Stimulated activated CD4-positive, alpha-beta T cell treated with anti-CD3 and anti-CD28 coated beads, TNF-alpha, amount 100 ng/mL, for 1 hour (primary cell): ENCODE results near the gene RASSF8.

ENCODE experiments used
- DNase-seq, 3 donors: peaks; one replicate each; pipeline ENCODE4 v3.0.0-alpha.2; 2020; ENCODE audit warnings: low read depth in 3 of 3, low spot score in 1 of 3

The RASSF8 gene

GRCh38 chr12:26100666-26101349 lies 142.3 kb downstream of the RASSF8 start:
- no peak for DNase-seq

DNA sequence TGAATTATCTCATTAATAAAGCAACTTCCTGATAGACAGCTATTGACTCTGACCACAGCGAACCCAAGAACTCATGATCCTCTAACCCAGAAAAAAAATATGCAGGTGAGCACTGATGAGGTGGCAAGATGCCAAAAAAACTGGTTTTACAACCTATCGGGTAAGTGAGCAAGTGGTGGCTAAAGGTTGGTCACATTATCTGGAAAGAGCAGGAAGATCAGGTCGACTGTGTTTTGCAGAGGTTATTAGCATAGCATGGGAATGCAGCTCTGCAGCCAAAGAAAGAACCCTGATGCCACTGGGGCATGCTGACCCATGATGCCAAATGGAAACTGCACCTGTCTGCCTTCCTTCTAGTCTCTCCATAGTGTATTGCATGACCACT lies 142.9 kb downstream of the RASSF8 start:
- DNase-seq: no peak

GRCh38 chr12:26101763-26102162 lies 143.3 kb downstream of the RASSF8 start:
- DNase-seq: no peak

DNA sequence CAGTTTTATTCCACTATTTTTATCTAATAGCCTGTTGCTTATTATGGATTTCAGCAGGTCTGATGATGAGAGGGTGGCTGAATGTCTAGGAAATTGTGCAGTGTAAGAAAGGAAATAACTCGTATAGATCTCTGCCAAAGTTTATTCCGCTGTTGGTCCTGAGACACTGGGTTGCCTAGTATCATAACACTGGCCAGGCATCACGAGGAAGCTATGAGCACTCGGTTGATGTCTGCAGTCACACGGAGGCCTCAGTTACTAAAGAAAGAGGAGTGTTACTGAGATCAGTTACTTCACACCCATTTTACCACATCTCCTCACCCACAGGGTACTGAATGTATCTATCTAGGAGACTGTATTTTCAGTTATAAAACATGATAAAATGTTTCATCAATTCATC lies 144.5 kb downstream of the RASSF8 start:
- DNase-seq: no peak

- DNase-seq: no peak
Measured at GRCh38 chr12:26106347-26106746, 147.9 kb downstream of the RASSF8 start.

DNA sequence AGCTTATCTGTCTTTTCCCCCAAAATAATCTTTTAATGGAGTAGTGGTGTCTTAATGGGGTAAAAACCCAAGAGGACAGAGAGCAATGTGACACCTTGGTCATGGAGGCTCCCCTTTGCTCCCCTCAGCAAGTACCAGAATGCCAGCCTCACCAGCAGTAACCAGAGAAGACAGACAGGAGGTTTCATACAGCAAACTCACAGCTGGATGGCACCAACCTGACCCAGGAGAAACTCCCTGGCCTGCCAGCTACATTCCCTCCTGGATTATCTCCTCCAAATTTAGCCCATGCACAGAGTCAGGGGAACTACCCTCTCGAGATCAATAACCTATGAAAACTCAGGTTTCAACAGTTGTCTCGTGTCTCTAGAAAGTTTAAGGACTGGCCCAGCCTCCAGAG lies 150.4 kb downstream of the RASSF8 start:
- DNase-seq: no peak

- no peak for DNase-seq
Measured at GRCh38 chr12:26109343-26109881, 150.9 kb downstream of the RASSF8 start.

DNA sequence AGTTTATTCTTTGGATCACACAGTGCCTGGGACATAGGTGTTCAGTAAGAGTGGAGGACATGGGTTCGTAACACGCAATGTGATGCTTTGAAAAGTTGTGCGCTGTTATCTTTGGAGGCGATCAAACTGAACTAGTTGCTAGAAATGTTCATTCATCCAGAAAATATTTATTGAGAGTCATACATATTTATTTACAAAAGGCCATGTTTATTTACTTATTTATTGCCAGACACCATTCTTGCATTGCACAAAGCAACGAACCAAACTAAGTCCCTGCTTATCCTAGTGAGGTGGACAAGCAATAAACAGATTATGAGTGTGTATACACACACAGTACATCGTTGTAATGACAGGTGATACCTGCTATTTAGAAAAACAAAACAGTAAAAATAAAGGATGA lies 153.8 kb downstream of the RASSF8 start:
- DNase-seq: no peak

GRCh38 chr12:26112703-26113147 lies 154.2 kb downstream of the RASSF8 start:
- no peak for DNase-seq

DNA sequence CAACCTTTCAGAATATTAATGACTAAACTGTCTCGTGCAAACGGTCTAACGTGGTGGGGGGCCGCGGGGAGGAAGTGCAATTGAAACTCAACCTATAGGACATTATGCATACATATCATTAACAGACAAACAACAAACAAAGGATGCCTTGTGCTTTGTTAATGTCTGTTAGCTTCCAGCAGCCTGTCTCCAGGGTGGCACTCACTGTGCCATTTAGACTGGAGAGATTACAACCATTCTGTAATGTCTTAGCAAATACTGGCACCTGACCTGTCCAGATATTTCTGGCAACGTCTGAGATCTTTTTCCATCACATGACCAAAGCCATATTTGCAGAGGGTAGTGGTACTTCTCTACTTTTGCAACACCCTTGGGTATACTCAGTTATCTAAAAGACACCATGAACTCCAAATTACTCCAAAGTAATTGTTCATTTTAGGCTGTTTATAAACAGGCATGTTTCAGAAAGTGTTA lies 154.7 kb downstream of the RASSF8 start:
- DNase-seq: no peak

DNA sequence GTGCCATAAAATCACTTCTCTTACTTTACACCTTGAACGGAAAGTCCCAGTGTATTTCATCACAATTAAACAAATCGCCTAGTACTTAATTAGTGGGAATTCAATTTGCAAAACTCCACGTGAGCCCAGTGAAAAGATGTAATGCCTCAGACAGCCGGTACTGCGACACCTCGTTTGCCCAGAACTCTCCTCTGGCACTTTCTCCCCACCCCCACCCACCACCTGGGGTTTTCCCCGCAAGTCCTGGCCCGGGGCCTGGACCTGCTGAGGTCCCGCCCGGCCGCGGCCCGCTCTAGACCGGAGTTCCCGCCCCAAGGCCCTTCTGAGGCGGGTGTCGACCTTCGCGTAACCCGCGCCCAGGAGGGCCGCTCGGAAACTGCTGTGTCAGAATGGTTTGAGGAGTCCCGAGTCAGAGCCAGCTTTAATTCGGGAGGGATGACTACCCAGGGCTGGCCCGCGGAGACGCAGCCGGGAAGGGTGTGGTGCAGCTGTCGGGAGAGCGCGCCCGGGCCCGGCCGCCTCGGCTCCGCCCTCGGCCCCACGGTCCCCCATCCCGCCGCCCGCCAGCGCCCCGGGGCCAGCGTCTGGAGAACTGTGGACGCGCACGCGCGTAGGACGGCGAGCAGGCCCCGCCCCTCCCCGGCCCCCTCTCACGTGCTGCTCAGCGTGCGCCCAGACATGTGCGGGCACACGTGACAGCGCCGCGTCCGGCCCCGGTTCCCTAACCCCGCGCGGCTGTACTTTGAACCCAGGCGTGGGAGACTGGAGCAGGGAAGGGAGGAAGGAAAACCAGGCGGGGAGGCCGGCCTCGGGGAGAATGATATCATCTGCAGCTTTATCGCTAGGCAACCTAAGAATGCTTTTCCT lies 155.6 kb downstream of the RASSF8 start:
- DNase-seq: peak; percentile 12 to 76 (median 53)

GRCh38 chr12:26114720-26115401 lies 156.4 kb downstream of the RASSF8 start:
- DNase-seq: no peak

DNA sequence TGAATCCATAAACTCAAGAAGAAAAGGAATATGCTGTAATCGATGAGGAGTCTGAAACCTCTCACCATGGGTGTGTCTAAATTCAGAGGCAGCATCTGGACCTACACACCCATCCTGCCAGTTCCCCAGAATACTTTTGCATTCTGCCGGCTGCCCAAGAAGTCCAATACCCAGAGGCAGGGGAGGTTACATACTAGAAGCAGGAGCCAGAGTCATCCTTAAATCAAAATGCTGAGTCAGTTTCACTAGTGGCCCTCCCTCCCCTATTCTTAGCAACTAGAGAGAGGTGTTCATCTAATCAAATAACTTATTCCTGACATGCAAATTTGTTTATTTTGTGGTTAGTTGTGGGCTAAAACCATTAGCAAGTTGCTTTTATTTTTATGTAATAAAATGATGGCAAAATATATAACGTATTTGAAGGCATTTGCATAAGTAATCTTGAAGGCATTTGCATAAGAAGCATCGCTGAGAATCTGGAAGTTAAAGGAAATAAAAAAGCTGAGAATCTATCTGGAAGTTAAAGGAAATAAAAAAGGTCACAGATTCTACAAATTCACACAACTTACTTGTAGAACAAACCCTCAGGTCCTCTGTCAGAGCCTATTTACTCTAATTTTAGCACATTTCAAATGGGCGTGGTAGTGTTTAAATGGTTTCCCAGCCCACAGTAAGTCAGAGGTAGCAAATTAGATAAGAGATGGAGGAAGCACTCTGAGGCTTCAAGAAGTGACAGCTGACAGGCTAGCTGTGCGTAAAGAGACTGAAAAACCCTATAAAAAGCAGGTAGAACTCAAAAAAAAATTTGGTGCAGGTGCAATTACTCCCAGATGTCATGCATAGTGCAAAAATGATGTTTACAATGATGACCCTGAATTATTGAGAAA lies 158.6 kb downstream of the RASSF8 start:
- no peak for DNase-seq

DNA sequence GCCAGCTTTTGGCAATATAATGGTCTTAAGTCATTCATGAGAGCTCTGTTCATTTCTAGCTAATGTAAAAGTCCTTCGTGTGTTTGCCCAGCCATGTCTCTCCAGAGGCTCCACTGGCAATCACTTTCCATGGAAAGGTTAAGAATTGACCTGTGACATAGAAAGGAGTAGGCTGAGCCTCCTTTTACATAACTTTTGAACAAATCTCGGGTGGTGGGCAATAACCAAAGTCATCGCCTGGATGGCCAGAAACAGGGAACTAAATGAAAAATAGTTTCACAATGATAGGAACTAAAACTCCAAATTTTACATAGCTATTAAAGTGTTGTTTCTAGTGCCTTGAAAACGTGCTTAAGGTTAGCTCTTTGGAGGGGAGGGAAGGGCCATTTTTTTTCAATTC lies 159.8 kb downstream of the RASSF8 start:
- DNase-seq: no peak

DNA sequence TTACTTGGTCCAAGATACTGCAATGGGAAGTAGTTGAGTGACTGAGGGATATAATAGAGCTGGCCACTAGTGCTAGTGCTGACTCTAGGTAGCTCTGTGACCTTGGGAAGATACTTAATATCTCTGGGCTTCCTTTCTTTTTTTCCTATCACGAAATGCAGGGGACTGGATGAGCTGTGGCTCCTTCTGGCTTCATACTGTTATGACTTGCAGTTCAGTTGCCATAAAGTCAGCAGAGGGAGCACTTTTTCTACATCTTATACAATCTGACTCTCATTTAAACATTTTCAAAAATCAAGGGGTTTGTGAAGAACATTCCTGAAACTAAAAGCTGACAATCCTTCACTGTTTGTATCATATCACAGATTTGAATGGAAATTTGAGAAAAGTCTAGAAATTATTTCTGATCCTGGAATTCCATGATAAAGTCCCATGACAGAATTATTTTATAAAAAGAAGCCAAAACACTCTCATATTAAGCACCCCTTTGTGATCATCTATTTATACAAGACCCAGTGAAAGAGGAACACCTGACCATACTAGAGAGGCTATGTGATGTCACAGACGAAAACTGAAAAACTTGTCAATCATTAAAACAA lies 161.0 kb downstream of the RASSF8 start:
- no peak for DNase-seq

GRCh38 chr12:26120561-26121274 lies 162.2 kb downstream of the RASSF8 start:
- no peak for DNase-seq

DNA sequence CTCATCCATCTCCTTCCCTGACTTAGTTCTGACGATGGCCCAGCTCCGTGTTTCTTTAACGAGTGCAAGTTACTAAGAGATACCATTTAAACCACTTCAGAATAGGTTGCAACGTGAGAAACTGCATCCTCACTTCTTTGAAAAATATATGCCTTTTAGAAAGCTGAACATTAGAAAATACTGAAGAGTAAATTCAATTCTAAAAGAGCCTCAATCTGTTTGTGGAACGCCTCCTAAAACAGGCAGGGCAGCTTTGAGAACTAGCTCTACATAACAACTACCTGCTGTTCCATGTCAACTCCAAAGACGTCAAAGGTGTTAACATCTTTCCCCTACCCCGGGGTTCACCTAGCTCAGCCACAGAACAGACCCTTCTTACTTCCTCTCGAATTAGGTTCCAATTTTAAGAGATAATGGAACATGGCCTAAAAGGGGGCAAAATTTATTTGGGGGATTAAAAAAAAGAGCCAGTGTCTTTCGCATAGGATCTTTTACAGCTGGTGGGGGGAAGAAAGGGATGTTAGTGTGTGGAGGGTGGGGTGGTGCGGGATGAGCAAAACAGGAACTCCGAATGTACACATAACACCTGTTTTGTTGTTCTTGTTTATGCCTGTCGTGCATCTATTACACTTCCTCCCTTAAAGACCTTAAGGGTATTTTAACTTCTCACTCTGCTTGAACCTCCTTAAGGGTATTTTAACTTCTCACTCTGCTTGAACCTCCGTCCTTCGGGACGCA lies 163.0 kb downstream of the RASSF8 start:
- DNase-seq: no peak

GRCh38 chr12:26122061-26122680 lies 163.7 kb downstream of the RASSF8 start:
- no peak for DNase-seq
